ENCODE measurements around the gene ANKMY1. TPM values are rescaled to one million over a fixed set of nuclear protein-coding genes. Genes with fewer than 3 reads are reported as not detected.
A peak's percentile ranks its signal among the peaks of the same experiment; 100 is the strongest.

Gene ANKMY1
- total RNA-seq, 1 donor from 2014 or later, result 13.0 TPM

- Mint-ChIP-seq H3K27me3 (ENCODE audit: low read depth) (peaks cover 3% of the 10 kb centered on the region), H3K9me3 (no peaks in the 10 kb centered on the region), H3K4me3 (peak overlapping the region; percentile 93), H3K36me3 (ENCODE audit: low read depth) (no peaks in the 10 kb centered on the region), H3K27ac (ENCODE audit: unreplicated experiment) (no peak overlapping the region), H3K4me1 (peaks cover 14% of the 10 kb centered on the region)
- no peak for DNase-seq (ENCODE audit: low read depth, low spot score)
- TF ChIP-seq CTCF (conservative IDR thresholded peaks at IDR 0.05), result no peak
Measured at GRCh38 chr2:240433973-240434727, 123.6 kb downstream of the ANKMY1 start.

- Mint-ChIP-seq H3K27ac (ENCODE audit: unreplicated experiment) (no peak overlapping the region), H3K4me1 (peaks cover 10% of the 10 kb centered on the region)
Measured at GRCh38 chr2:240432820-240433801, 124.7 kb downstream of the ANKMY1 start.

DNA sequence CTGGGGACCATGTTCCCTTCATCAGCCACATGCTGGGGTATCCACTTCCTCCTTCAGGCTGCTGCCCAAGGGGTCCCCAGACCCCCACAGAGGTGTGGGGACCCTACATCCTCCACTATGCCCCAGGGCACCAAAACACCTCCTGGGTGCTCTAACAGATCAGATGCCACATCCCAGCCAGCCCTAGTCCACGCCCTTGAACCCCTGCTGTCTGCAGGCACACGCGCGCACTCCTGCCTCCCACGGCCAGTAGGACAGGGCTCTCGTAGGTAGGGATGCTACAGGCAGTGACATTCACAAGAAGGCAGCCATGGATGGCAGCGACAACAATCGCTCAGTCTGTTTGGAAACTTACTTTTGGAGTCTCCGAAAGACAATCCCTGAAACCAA lies 125.4 kb downstream of the ANKMY1 start:
- no peak for DNase-seq (ENCODE audit: low read depth, low spot score)

More at GRCh38 chr2:240432820-240433801, 124.7 kb downstream of the ANKMY1 start:
- no peaks in the 10 kb centered on the region for H3K9me3 Mint-ChIP-seq
- H3K27me3 Mint-ChIP-seq (ENCODE audit: low read depth), result peaks cover 3% of the 10 kb centered on the region
- H3K4me3 Mint-ChIP-seq, result peak overlapping the region; percentile 85
- no peak for TF ChIP-seq CTCF (conservative IDR thresholded peaks at IDR 0.05)
- no peak for DNase-seq (ENCODE audit: low read depth, low spot score)
- no peaks in the 10 kb centered on the region for H3K36me3 Mint-ChIP-seq (ENCODE audit: low read depth)

GRCh38 chr2:240431661-240432424 lies 125.9 kb downstream of the ANKMY1 start:
- peaks cover 4% of the 10 kb centered on the region for H3K4me1 Mint-ChIP-seq
- DNase-seq (ENCODE audit: low read depth, low spot score), result no peak

More for the DNA sequence above, 125.4 kb downstream of the ANKMY1 start:
- no peaks in the 10 kb centered on the region for H3K9me3 Mint-ChIP-seq
- H3K36me3 Mint-ChIP-seq (ENCODE audit: low read depth), result no peaks in the 10 kb centered on the region
- peak overlapping the region; percentile 27 for H3K4me3 Mint-ChIP-seq
- H3K4me1 Mint-ChIP-seq, result peaks cover 4% of the 10 kb centered on the region
- H3K27ac Mint-ChIP-seq (ENCODE audit: unreplicated experiment), result no peak overlapping the region
- no peak for TF ChIP-seq CTCF (conservative IDR thresholded peaks at IDR 0.05)
- H3K27me3 Mint-ChIP-seq (ENCODE audit: low read depth), result peaks cover 3% of the 10 kb centered on the region

More at GRCh38 chr2:240431661-240432424, 125.9 kb downstream of the ANKMY1 start:
- no peak overlapping the region for H3K27ac Mint-ChIP-seq (ENCODE audit: unreplicated experiment)
- H3K9me3 Mint-ChIP-seq, result no peaks in the 10 kb centered on the region
- no peaks in the 10 kb centered on the region for H3K36me3 Mint-ChIP-seq (ENCODE audit: low read depth)
- TF ChIP-seq CTCF (conservative IDR thresholded peaks at IDR 0.05), result no peak
- H3K4me3 Mint-ChIP-seq, result peak overlapping the region; percentile 64
- H3K27me3 Mint-ChIP-seq (ENCODE audit: low read depth), result peaks cover 3% of the 10 kb centered on the region

Measured in neural crest cell (in vitro differentiated cells).